Measurements from ENCODE around the gene UNKL. TPM values are rescaled to one million over a fixed set of nuclear protein-coding genes. Genes with fewer than 3 reads are reported as not detected.

UNKL gene
- total RNA-seq, 2 donors from 2014 or later: 22.1 to 42.8 TPM

DNA sequence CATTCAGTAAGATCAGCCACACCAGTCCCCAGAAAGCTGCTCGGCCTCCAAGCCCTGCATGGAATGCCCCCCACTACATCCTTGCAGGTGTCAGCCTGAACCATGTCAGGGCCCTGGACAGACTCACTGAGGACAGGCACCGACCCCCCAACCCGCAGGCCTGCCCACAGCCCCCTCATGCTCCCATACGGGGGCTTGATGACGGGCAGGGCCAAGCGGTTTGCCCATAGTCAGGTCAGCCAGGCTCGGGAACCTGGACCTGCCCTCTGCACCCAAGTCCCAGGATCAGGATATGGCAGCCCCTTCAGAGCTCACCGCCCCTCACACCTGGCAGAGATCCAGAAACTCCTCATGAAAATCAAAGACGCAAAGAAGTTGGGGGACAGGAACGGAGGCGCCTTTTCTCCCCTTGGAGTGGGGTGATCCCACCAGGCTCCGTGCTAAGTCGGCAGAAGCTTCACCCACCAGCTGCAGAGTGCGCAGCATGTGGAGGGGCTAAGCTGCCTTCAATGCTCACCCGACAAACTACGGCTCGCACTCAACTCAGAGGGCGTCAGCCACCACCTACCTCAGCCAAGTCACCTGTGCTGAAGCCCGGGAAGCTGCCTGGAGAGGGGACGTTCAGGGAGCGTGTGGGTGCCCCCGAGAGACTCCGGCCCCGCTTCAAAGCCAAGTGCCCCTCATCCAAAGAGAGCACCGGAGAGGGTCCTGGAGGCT lies 36.3 kb downstream of the UNKL start:
- Histone ChIP-seq H3K4me3 (peak overlapping the region; percentile 89), H3K9me3 (no peaks in the 10 kb centered on the region)
- ATAC-seq (ENCODE audit: insufficient number of reproducible peaks, low FRiP score, low read depth): no peak

GRCh38 chr16:1377406-1378010 lies 37.0 kb downstream of the UNKL start:
- ATAC-seq (ENCODE audit: insufficient number of reproducible peaks, low FRiP score, low read depth): no peak
- Histone ChIP-seq H3K27me3 (replicated peaks; ENCODE audit: insufficient read depth) (no peaks in the 10 kb centered on the region), H3K27ac (no peak overlapping the region), H3K9me3 (no peaks in the 10 kb centered on the region), H3K4me1 (ENCODE audit: control insufficient read depth in 1 of 2, low read depth in 2 of 2) (peaks cover 8 to 22% of the 10 kb centered on the region in 2 donors), H3K36me3 (peaks cover 16% of the 10 kb centered on the region), H3K4me3 (no peak overlapping the region)
- no peak for TF ChIP-seq CTCF (IDR thresholded peaks at IDR 0.05)
- no peak for DNase-seq (ENCODE audit: low spot score)

More for the DNA sequence above, 36.3 kb downstream of the UNKL start:
- DNase-seq (ENCODE audit: low spot score): no peak
- no peaks in the 10 kb centered on the region for H3K27me3 ChIP-seq (replicated peaks; ENCODE audit: insufficient read depth)
- peaks cover 8 to 22% of the 10 kb centered on the region in 2 donors for H3K4me1 ChIP-seq (ENCODE audit: control insufficient read depth in 1 of 2, low read depth in 2 of 2)
- peak overlapping the region; percentile 7 to 93 for H3K27ac ChIP-seq
- TF ChIP-seq CTCF (IDR thresholded peaks at IDR 0.05): no peak
- peaks cover 18% of the 10 kb centered on the region for H3K36me3 ChIP-seq

DNA sequence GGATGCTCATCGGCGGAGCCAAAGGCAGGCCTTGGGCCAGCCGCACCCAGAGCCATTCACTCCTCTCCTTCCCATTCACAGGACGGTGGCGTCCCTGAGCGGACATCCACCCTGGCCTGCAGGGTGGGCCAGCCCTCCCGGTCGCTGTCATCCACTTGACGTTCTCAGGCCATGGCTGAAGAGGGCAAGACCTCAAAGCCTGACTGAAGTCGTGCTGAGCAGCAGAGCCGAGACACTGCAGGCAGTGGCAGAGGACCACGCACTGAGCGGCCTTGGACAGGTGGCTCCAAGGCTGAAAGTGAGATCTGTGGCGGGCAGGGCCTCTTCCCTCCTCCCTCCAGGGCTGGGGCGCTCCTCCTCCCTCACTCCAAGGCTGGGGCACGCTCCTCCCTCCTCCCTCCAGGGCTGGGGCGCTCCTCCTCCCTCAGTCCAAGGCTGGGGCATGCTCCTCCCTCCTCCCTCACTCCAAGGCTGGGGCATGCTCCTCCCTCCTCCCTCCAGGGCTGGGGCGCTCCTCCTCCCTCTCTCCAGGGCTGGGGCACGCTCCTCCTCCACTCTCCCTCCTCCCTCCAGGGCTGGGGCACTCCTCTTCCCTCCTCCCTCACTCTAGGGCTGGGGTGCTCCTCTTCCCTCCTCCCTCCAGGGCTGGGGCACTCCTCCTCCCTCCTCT lies 38.6 kb downstream of the UNKL start:
- Histone ChIP-seq H3K9me3 (no peaks in the 10 kb centered on the region), H3K4me3 (no peak overlapping the region), H3K27ac (no peak overlapping the region), H3K4me1 (ENCODE audit: control insufficient read depth in 1 of 2, low read depth in 2 of 2) (peaks cover 8 to 22% of the 10 kb centered on the region in 2 donors), H3K27me3 (replicated peaks; ENCODE audit: insufficient read depth) (no peaks in the 10 kb centered on the region), H3K36me3 (peaks cover 9% of the 10 kb centered on the region)
- TF ChIP-seq CTCF (IDR thresholded peaks at IDR 0.05): no peak
- no peak for DNase-seq (ENCODE audit: low spot score)
- no peak for ATAC-seq (ENCODE audit: insufficient number of reproducible peaks, low FRiP score, low read depth)

DNA sequence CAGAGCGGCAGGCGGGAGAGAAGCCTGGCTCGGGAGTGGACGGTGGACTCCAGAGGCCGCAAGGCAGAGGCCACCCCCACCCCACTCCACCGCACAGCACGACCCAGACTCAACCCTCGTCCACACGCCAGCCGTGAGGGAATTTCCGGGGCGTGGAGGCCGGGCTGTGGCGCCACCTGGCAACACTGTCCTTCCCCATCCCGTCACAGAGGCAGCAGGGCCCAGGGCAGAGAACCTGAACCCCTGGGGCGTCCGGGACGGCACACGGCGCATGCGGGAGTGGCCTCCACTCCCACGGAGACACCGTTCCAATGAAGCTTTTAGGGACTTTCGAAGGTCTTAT lies 39.2 kb downstream of the UNKL start:
- H3K36me3 ChIP-seq: peaks cover 6% of the 10 kb centered on the region
- H3K4me1 ChIP-seq (ENCODE audit: control insufficient read depth in 1 of 2, low read depth in 2 of 2): peaks cover 8 to 22% of the 10 kb centered on the region in 2 donors
- no peak overlapping the region for H3K27ac ChIP-seq

More for the DNA sequence above, 39.2 kb downstream of the UNKL start:
- ATAC-seq (ENCODE audit: insufficient number of reproducible peaks, low FRiP score, low read depth) (no peak), DNase-seq (ENCODE audit: low spot score) (no peak)
- Histone ChIP-seq H3K27me3 (replicated peaks; ENCODE audit: insufficient read depth) (no peaks in the 10 kb centered on the region), H3K9me3 (no peaks in the 10 kb centered on the region), H3K4me3 (no peak overlapping the region)
- TF ChIP-seq CTCF (IDR thresholded peaks at IDR 0.05): no peak

All from thoracic aorta (tissue), 2 donors.